Mucosa of rectum (tissue), 2 donors: ENCODE measurements around the gene AGBL1.

Experiments used
- H3K27ac ChIP-seq, 2 donors: one replicate each; pipeline ENCODE4 v1.7.0; 2013; ENCODE audit warnings: inconsistent platforms in 2 of 2, low read depth in 2 of 2, low read length in 2 of 2
- H3K27me3 ChIP-seq, 2 donors: one replicate each; pipeline ENCODE4 v1.7.0; 2013; ENCODE audit warnings: low read length in 2 of 2; ENCODE audit not compliant: control insufficient read depth in 2 of 2, insufficient read depth in 2 of 2
- H3K36me3 ChIP-seq, 2 donors: one replicate each; pipeline ENCODE4 v1.7.0; 2013; ENCODE audit warnings: low read length in 2 of 2; ENCODE audit not compliant: control insufficient read depth in 2 of 2, insufficient read depth in 2 of 2
- H3K4me1 ChIP-seq, 2 donors: one replicate each; pipeline ENCODE4 v1.7.0; 2013; ENCODE audit warnings: low read length in 2 of 2, mild to moderate bottlenecking in 1 of 2; ENCODE audit not compliant: control insufficient read depth in 2 of 2, insufficient read depth in 2 of 2
- H3K4me3 ChIP-seq, 2 donors: one replicate each; pipeline ENCODE4 v1.7.0; 2013; ENCODE audit warnings: low read length in 2 of 2
- H3K9ac ChIP-seq, 2 donors: one replicate each; pipeline ENCODE4 v1.7.0; 2013; ENCODE audit warnings: low read length in 2 of 2, low read depth in 1 of 2, mild to moderate bottlenecking in 1 of 2
- H3K9me3 ChIP-seq, 2 donors: one replicate each; pipeline ENCODE4 v1.7.0; 2013; ENCODE audit warnings: low read length in 2 of 2; ENCODE audit not compliant: control insufficient read depth in 2 of 2
- donor health status: healthy.
- donor health status: Normal muscosa, but diverticular disease.

The AGBL1 gene

DNA sequence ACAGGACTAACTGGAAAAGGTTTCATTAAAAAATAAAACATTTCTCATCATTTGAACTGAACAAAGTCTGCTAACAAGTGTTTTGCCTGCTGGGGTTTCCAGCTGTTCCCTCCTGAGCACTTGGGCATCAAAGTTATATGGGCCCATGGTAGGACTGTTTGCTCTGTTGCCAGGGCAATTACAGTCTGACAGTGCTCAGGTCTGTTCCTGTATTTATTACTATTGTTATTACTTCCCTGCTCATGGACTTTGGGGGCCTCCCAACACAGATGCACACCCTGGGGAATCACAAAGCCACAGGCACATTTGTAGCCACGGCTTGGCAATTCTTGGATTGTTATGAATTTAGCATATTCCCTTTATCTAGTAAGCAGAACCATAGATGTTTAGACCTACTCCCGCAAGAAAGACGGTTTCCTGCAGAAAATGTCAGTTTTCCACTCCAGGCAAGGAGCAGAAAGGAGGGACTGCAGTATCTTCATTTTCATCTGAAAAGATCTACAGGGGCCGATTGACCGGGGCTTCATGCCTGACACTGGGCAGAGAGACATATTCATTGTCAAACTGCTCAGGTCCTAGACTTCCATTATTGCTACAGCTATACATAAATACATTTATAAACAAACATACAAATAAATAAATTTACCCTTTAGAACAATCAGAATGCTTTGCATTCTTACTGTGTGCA lies 580.2 kb downstream of the AGBL1 start:
- no peak overlapping the region for H3K4me3 ChIP-seq
- H3K36me3 ChIP-seq = no peaks in the 10 kb centered on the region
- no peaks in the 10 kb centered on the region for H3K9me3 ChIP-seq
- no peaks in the 10 kb centered on the region for H3K4me1 ChIP-seq
- H3K9ac ChIP-seq = no peak overlapping the region
- no peaks in the 10 kb centered on the region for H3K27me3 ChIP-seq
- no peak overlapping the region for H3K27ac ChIP-seq

DNA sequence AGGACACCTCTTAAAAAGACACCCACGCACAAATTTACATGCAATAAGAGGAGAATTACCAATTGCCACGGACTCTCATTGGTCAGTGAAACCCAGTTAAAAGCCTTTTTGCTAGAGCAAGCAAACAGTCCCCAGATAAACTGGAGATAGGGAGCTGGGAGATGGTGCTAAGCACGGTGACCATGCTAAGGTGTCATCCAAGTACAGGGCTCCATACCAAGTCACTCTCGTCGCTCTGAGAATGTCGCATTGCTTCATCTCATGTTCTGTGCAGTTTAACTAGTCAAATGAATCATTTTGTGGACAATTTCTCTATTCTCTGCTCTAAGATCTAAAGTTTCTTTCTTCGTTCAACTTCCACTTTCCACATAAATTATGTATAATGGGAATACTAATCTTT lies 581.9 kb downstream of the AGBL1 start:
- Histone ChIP-seq H3K27ac (no peak overlapping the region), H3K36me3 (no peaks in the 10 kb centered on the region), H3K4me3 (no peak overlapping the region), H3K9ac (no peak overlapping the region), H3K27me3 (no peaks in the 10 kb centered on the region), H3K9me3 (no peaks in the 10 kb centered on the region), H3K4me1 (no peaks in the 10 kb centered on the region)

DNA sequence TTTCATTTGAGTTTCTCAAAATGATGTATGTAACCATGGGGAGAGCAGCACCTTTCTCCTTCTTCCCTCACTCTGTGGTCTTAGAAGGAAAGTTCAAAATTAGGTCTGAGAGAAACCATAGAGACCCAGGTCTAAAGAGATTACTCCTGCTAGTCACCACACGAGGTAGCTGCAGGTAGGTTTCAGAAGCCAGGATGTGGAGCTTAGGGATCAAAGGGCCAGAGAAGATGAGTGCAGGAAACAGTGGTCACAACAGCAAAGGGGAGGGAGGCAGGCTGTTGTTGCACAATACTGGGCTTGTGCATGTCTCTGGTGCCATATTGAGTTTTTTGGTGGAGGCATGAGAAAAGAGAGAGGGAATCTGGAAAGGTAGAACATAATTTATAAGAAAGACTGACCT lies 583.6 kb downstream of the AGBL1 start:
- Histone ChIP-seq H3K9ac (no peak overlapping the region), H3K27ac (no peak overlapping the region), H3K9me3 (no peaks in the 10 kb centered on the region), H3K36me3 (no peaks in the 10 kb centered on the region), H3K4me3 (no peak overlapping the region), H3K4me1 (no peaks in the 10 kb centered on the region), H3K27me3 (no peaks in the 10 kb centered on the region)

DNA sequence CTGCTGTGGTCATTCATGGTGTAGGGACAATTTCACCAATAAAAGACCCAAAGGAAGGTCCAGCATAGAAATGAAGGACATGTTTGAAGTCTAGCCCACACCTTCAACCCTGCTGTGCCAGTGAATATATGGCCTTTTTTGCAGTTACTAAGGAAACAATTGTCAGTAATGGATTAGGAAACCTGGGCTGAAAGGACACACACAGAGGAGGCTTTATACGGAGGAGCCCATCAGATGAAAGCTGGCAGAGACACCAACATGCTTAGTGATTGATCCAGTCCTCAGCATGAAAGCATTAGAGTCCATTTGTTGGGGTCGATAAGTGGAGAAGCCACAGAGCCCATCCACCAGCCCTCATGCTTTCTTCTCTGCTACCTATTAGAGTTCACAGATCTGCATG lies 584.3 kb downstream of the AGBL1 start:
- no peak overlapping the region for H3K9ac ChIP-seq
- no peaks in the 10 kb centered on the region for H3K4me1 ChIP-seq

DNA sequence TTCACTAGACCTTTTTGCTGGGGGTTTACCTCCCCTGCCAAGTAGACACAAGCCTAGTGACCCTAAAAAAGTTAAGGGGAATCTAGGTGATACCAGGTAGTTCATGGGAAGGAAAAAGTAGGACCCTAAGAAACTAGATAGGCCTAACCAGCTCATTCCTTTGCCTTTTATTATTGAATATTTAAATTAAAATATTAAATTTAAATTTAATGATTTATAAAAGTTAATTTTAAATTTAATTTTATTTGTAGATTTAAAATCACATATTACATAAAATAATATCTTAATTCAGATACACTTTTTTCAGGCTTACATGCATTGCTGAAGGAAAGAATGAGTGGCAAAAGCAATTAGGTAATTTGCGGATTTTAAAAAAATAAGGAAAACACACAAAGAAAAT lies 584.9 kb downstream of the AGBL1 start:
- Histone ChIP-seq H3K36me3 (no peaks in the 10 kb centered on the region), H3K27ac (no peak overlapping the region), H3K4me1 (no peaks in the 10 kb centered on the region), H3K9me3 (no peaks in the 10 kb centered on the region), H3K27me3 (no peaks in the 10 kb centered on the region), H3K4me3 (no peak overlapping the region), H3K9ac (no peak overlapping the region)

More for the DNA sequence above, 584.3 kb downstream of the AGBL1 start:
- H3K27me3 ChIP-seq = no peaks in the 10 kb centered on the region
- H3K9me3 ChIP-seq = no peaks in the 10 kb centered on the region
- no peaks in the 10 kb centered on the region for H3K36me3 ChIP-seq
- no peak overlapping the region for H3K4me3 ChIP-seq
- no peak overlapping the region for H3K27ac ChIP-seq

DNA sequence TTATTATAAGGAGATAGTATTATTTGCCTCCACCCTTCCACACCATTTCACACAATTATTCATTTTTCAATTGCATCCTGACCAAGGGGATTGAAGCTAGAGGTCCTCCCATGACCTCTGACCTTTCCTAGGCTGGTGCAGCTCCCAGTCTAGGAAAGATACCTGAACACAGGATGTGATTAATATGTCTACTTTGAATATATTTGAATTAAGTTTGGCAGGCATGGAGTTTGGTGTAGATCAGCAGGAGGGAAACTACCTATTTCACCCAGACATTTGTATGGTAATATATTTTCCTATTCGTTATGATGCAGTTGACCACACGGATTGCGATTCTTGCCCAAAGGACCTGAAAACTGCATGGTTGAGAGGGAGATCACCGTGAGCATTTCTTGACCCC lies 596.3 kb downstream of the AGBL1 start:
- Histone ChIP-seq H3K27me3 (no peaks in the 10 kb centered on the region), H3K9ac (no peak overlapping the region), H3K36me3 (no peaks in the 10 kb centered on the region), H3K4me1 (no peaks in the 10 kb centered on the region), H3K4me3 (no peak overlapping the region), H3K27ac (no peak overlapping the region), H3K9me3 (no peaks in the 10 kb centered on the region)

DNA sequence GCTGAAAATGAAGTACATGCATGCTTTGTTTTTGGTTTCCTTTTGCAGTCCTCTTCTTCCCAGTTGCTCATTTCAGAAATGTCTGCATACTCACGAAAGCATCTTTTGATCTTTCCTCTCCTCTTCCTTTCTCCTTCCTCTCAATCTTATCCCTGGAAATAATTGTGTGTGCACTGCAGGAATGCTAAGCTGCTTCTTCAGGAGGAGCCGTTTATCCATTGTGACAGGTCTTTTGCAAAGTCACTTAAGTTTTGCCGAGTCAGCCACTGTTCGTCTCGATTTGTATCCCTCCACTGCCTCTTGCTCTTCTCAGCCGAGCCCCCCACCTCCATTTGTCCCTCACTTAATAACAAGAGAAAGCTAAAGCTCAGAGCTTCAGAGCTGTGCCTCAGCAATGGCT lies 597.6 kb downstream of the AGBL1 start:
- Histone ChIP-seq H3K9me3 (no peaks in the 10 kb centered on the region), H3K27ac (no peak overlapping the region), H3K4me1 (no peaks in the 10 kb centered on the region), H3K4me3 (no peak overlapping the region), H3K27me3 (no peaks in the 10 kb centered on the region), H3K36me3 (no peaks in the 10 kb centered on the region), H3K9ac (no peak overlapping the region)

DNA sequence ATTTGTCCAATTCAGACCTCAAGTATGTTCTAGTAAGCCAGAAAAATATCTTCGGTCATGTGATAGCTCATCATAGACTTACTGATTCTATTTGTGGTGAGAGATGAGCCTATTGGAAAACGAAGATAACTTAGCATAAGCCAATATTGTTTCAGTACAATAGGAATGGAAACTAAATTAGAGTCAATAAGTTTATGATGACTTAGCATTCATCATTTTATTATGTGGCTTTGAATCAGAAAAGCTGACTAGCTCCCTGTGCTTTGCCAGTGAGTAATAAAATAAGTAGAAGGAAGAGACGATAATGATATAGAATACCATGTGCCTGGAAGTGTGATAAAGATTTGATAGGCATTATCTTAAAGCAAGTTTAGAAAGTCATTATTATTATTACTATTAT lies 605.6 kb downstream of the AGBL1 start:
- H3K9ac ChIP-seq = no peak overlapping the region
- no peak overlapping the region for H3K4me3 ChIP-seq
- no peaks in the 10 kb centered on the region for H3K9me3 ChIP-seq
- no peaks in the 10 kb centered on the region for H3K27me3 ChIP-seq
- H3K27ac ChIP-seq = no peak overlapping the region
- H3K4me1 ChIP-seq = no peaks in the 10 kb centered on the region
- no peaks in the 10 kb centered on the region for H3K36me3 ChIP-seq

DNA sequence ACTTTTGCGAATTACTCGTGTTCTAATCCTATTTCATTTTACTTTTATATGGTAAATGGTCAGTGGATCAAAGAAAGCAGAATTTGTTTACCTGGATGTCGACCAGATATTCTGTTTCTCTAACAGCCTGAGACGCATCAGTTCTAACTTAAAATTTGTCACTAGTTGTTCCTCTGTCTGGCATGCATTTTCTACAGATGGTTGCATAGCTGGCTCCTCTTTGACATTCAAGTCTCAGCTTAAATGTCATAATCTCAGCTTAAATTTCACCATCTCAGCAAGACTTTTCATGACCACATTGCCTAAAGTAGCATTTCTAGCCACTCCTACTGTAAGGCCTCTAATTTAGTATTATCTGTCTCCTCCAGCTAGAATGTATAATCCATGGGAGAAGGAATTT lies 609.3 kb downstream of the AGBL1 start:
- Histone ChIP-seq H3K4me1 (no peaks in the 10 kb centered on the region), H3K36me3 (no peaks in the 10 kb centered on the region), H3K27me3 (no peaks in the 10 kb centered on the region), H3K9me3 (no peaks in the 10 kb centered on the region), H3K27ac (no peak overlapping the region), H3K4me3 (no peak overlapping the region), H3K9ac (no peak overlapping the region)

DNA sequence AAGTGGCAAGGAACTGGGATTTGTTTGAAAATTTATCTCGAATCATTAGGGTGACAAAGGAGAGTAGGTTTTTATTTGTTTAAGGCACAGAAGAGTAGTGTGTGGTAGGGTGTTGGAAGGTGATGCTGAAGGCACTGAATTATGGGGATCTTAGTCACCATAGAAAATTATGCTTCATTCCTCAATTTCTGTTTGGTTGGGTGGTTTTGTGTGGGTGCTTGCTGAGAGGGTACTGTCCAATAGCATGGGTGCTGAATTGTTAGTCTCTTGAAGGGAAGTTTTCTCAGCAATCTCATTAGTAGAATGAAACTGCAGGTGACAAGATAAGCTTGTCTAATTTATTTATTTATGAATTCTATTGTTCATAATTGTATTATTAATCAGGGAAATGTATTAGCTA lies 610.9 kb downstream of the AGBL1 start:
- Histone ChIP-seq H3K36me3 (no peaks in the 10 kb centered on the region), H3K27me3 (no peaks in the 10 kb centered on the region)

More for the DNA sequence above, 610.9 kb downstream of the AGBL1 start:
- Histone ChIP-seq H3K4me3 (no peak overlapping the region), H3K27ac (no peak overlapping the region), H3K4me1 (no peaks in the 10 kb centered on the region), H3K9me3 (no peaks in the 10 kb centered on the region), H3K9ac (no peak overlapping the region)
